Activated CD4-positive, alpha-beta T cell treated with anti-CD3 and anti-CD28 coated beads, Interleukin-2, amount 50 U/mL, for 24 hours (primary cell): ENCODE results near the gene CCDC178.

Experiments used
- DNase-seq, 2 donors: peaks; one replicate each; pipeline ENCODE4 v3.0.0-alpha.2; 2020; ENCODE audit warnings: low read depth in 1 of 2, low spot score in 1 of 2

The CCDC178 gene

GRCh38 chr18:33123862-33124518 lies 316.5 kb downstream of the CCDC178 start:
- no peak for DNase-seq

GRCh38 chr18:33116376-33116775 lies 324.1 kb downstream of the CCDC178 start:
- no peak for DNase-seq

GRCh38 chr18:33115917-33116316 lies 324.6 kb downstream of the CCDC178 start:
- DNase-seq, result no peak

- no peak for DNase-seq
These were observed 325.0 kb downstream of the CCDC178 start for GRCh38 chr18:33115476-33115875.

- no peak for DNase-seq
These were observed 325.8 kb downstream of the CCDC178 start for GRCh38 chr18:33114749-33115148.

- no peak for DNase-seq
These were observed 327.1 kb downstream of the CCDC178 start for GRCh38 chr18:33113416-33113815.

- no peak for DNase-seq
These were observed 333.0 kb downstream of the CCDC178 start for GRCh38 chr18:33107511-33107910.

GRCh38 chr18:33101316-33101715 lies 339.2 kb downstream of the CCDC178 start:
- no peak for DNase-seq

- no peak for DNase-seq
These were observed 340.9 kb downstream of the CCDC178 start for GRCh38 chr18:33099626-33100025.

- DNase-seq, result no peak
These were observed 343.4 kb downstream of the CCDC178 start for GRCh38 chr18:33097126-33097525.

- no peak for DNase-seq
These were observed 350.1 kb downstream of the CCDC178 start for GRCh38 chr18:33090461-33090860.

- no peak for DNase-seq
These were observed 363.9 kb downstream of the CCDC178 start for GRCh38 chr18:33076601-33077000.

GRCh38 chr18:33074125-33074524 lies 366.4 kb downstream of the CCDC178 start:
- no peak for DNase-seq

- DNase-seq, result no peak
These were observed 377.6 kb downstream of the CCDC178 start for GRCh38 chr18:33062834-33063364.

- DNase-seq, result no peak
These were observed 387.6 kb downstream of the CCDC178 start for GRCh38 chr18:33052886-33053285.

GRCh38 chr18:33051407-33051806 lies 389.1 kb downstream of the CCDC178 start:
- DNase-seq, result no peak

- DNase-seq, result no peak
These were observed 400.3 kb downstream of the CCDC178 start for GRCh38 chr18:33040213-33040612.

GRCh38 chr18:33034945-33035344 lies 405.6 kb downstream of the CCDC178 start:
- no peak for DNase-seq

- DNase-seq, result no peak
These were observed 406.3 kb downstream of the CCDC178 start for GRCh38 chr18:33034212-33034611.

- DNase-seq, result no peak
These were observed 418.2 kb downstream of the CCDC178 start for GRCh38 chr18:33022370-33022769.

- DNase-seq, result no peak
These were observed 419.6 kb downstream of the CCDC178 start for GRCh38 chr18:33020877-33021276.

GRCh38 chr18:33014060-33014796 lies 426.3 kb downstream of the CCDC178 start:
- no peak for DNase-seq

GRCh38 chr18:33010149-33010548 lies 430.4 kb downstream of the CCDC178 start:
- no peak for DNase-seq
